ENCODE measurements around the gene BOK.

Gene BOK

DNA sequence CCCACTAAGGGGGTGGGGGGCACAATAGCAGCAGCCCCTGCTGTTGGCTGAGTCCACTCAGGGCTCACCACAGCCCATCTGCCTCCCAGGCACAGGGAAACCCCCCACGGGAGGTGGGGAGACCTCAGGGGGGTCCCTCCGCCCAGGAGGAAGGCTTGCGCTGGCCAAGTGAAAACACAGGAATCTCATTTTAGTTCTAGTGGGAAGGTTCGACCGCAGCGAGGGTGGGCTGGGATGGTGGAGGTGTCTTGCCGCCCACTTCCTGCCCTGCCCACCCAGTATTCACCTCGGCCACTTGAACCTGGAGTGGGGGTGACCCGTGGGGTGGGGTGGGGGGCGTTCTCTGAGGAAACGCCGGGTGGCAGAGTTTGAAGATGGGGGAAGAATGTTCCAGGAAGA lies 6.9 kb upstream of the BOK start:
- no peak for DNase-seq (ENCODE audit: low spot score)
- in situ Hi-C loops (cut with MboI; ENCODE audit: low pct_unique_long_range_greater_than_20kb, low sequenced_read_pairs, unreplicated experiment), result no loop called here
- TF ChIP-seq CTCF (IDR thresholded peaks at IDR 0.05; ENCODE audit: extremely low read depth, insufficient read depth, missing control alignments), result no peak

DNA sequence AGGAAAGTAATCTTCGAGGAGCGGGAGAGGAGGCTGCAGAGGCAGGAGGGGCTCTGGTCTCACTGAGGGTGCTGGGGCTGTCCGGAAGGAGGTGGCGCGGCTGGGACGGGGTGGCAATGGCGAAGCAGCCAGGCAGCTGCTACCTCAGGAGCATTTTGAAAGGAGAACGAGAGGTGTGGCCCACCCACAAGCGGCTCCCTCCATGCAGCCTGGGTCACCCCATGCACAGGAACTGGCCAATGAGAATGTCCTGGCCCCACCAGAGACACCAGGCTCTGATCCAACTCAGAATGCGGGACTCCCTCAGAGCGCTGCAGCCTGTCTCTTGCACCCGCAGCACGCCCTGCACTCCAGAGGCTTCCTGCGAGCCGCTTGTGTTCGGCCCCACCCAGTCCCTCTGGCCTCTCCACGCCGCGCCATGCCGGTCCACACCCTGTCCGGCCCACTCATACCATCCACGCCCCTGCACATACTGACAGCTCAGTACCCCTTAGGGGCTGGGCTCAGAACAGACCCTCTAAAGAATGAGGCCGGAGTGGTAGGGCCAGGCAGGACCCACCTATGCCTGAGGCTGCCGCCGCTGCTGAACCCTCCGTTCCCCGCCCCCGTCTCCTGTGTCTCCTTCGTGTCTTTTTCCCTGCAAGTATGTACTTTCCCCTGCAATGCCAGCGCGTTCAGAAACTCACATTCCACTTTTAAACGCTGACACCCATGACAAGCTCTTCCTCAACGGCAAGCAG lies 6.4 kb upstream of the BOK start:
- no peak for DNase-seq (ENCODE audit: low spot score)
- no peak for TF ChIP-seq CTCF (IDR thresholded peaks at IDR 0.05; ENCODE audit: extremely low read depth, insufficient read depth, missing control alignments)
- in situ Hi-C loops (cut with MboI; ENCODE audit: low pct_unique_long_range_greater_than_20kb, low sequenced_read_pairs, unreplicated experiment), result no loop called here

GRCh38 chr2:241553512-241553830 lies 5.1 kb upstream of the BOK start:
- no peak for TF ChIP-seq CTCF (IDR thresholded peaks at IDR 0.05; ENCODE audit: extremely low read depth, insufficient read depth, missing control alignments)
- in situ Hi-C loops (cut with MboI; ENCODE audit: low pct_unique_long_range_greater_than_20kb, low sequenced_read_pairs, unreplicated experiment), result no loop called here
- no peak for DNase-seq (ENCODE audit: low spot score)

- TF ChIP-seq CTCF (IDR thresholded peaks at IDR 0.05; ENCODE audit: extremely low read depth, insufficient read depth, missing control alignments), result no peak
- DNase-seq (ENCODE audit: low spot score), result no peak
- in situ Hi-C loops (cut with MboI; ENCODE audit: low pct_unique_long_range_greater_than_20kb, low sequenced_read_pairs, unreplicated experiment), result no loop called here
Measured at GRCh38 chr2:241553981-241554380, 4.6 kb upstream of the BOK start.

GRCh38 chr2:241554610-241555322 lies 3.8 kb upstream of the BOK start:
- TF ChIP-seq CTCF (IDR thresholded peaks at IDR 0.05; ENCODE audit: extremely low read depth, insufficient read depth, missing control alignments), result no peak
- in situ Hi-C loops (cut with MboI; ENCODE audit: low pct_unique_long_range_greater_than_20kb, low sequenced_read_pairs, unreplicated experiment), result no loop called here

GRCh38 chr2:241555711-241556110 lies 2.8 kb upstream of the BOK start:
- in situ Hi-C loops (cut with MboI; ENCODE audit: low pct_unique_long_range_greater_than_20kb, low sequenced_read_pairs, unreplicated experiment), result no loop called here
- TF ChIP-seq CTCF (IDR thresholded peaks at IDR 0.05; ENCODE audit: extremely low read depth, insufficient read depth, missing control alignments), result no peak
- no peak for DNase-seq (ENCODE audit: low spot score)

More at GRCh38 chr2:241554610-241555322, 3.8 kb upstream of the BOK start:
- DNase-seq (ENCODE audit: low spot score), result no peak

All from GM13977 (cell line).